H1 (cell line): Measurements from ENCODE around the gene BCAR3. TPM values are rescaled to one million over a fixed set of nuclear protein-coding genes. Genes with fewer than 3 reads are reported as not detected.

Experiments
- CTCF ChIA-PET: fragments of 300-600 bp; sonication (Branson Sonifier 250); formaldehyde crosslinking; loops from one replicate; lab custom pipeline; 2021; ENCODE audit not compliant: partially characterized antibody; lab: Charles Lee
- POLR2A ChIA-PET: fragments of 300-600 bp; sonication (Branson Sonifier 250); formaldehyde crosslinking; loops from one replicate; lab custom pipeline; 2021; ENCODE audit warnings: inconsistent platforms; ENCODE audit not compliant: partially characterized antibody; lab: Charles Lee
- DNase-seq, 2 experiments: peaks; one replicate each; pipeline versions ENCODE4 v3.0.0 to v3.0.0-alpha.2; 2010 to 2022; ENCODE audit warnings: low spot score in 2 of 2, low read depth in 1 of 2, mixed read lengths in 1 of 2
- FAIRE-seq: peaks from 2 replicates; lab custom pipeline; 2011; peaks lifted over from hg19 to GRCh38; lab: Jason Lieb, UNC
- H2AFZ ChIP-seq: 2 replicates; pipeline ENCODE4 v1.8.1; 2012; ENCODE audit warnings: low read length, inconsistent platforms
- H2AK5ac ChIP-seq: 2 replicates; pipeline ENCODE4 v1.6.1; 2013; ENCODE audit warnings: low read depth, low read length
- H2BK120ac ChIP-seq: replicated peaks from 2 replicates; pipeline ENCODE3; 2013; ENCODE audit warnings: low read depth, low read length, inconsistent platforms
- H2BK12ac ChIP-seq: 2 replicates; pipeline ENCODE4 v1.6.1; 2013; ENCODE audit warnings: low read depth, low read length
- H2BK15ac ChIP-seq: 2 replicates; pipeline ENCODE4 v1.6.1; 2013; ENCODE audit warnings: low read length
- H2BK20ac ChIP-seq: 2 replicates; pipeline ENCODE4 v1.6.1; 2013; ENCODE audit warnings: low read length
- H2BK5ac ChIP-seq: 2 replicates; pipeline ENCODE4 v1.6.1; 2013; ENCODE audit warnings: low read depth, low read length
- H3K14ac ChIP-seq: 2 replicates; pipeline ENCODE4 v1.6.1; 2013; ENCODE audit warnings: inconsistent platforms; ENCODE audit not compliant: insufficient read length
- H3K18ac ChIP-seq: 2 replicates; pipeline ENCODE4 v1.6.1; 2013; ENCODE audit warnings: low read length; ENCODE audit errors: extremely low read depth
- H3K23ac ChIP-seq: 2 replicates; pipeline ENCODE4 v1.6.1; 2013; ENCODE audit warnings: inconsistent platforms; ENCODE audit not compliant: insufficient read length
- H3K23me2 ChIP-seq: 2 replicates; pipeline ENCODE4 v1.6.1; 2013; ENCODE audit warnings: low read depth, low read length
- H3K27ac ChIP-seq: 2 replicates; pipeline ENCODE4 v1.6.1; 2011; ENCODE audit warnings: low read depth, low read length, inconsistent platforms
- H3K27me3 ChIP-seq, 4 experiments: replicated peaks in 1 of 4; 1 replicate in 1 of 4; 2 replicates in 3 of 4; pipeline versions ENCODE4 v1.6.1 to v1.8.1; 2011 to 2013; ENCODE audit warnings: low read length in 3 of 4, mild to moderate bottlenecking in 3 of 4, inconsistent platforms in 2 of 4, mixed read lengths in 2 of 4, moderate library complexity in 1 of 4; ENCODE audit not compliant: control insufficient read depth in 3 of 4, insufficient read depth in 3 of 4; ENCODE audit errors: extremely low read depth in 1 of 4
- H3K36me3 ChIP-seq, 4 experiments: 2 replicates each; pipeline versions ENCODE4 v1.6.1 to v1.8.1; 2011 to 2013; ENCODE audit warnings: mild to moderate bottlenecking in 4 of 4, low read length in 3 of 4, moderate library complexity in 2 of 4, control low read depth in 1 of 4, inconsistent platforms in 1 of 4; ENCODE audit not compliant: insufficient read depth in 4 of 4, control insufficient read depth in 2 of 4
- H3K4ac ChIP-seq: replicated peaks from 2 replicates; pipeline ENCODE3; 2013; ENCODE audit warnings: low read length, low read depth, mixed read lengths, inconsistent platforms; ENCODE audit not compliant: insufficient read length
- H3K4me1 ChIP-seq, 4 experiments: replicated peaks in 1 of 4; 1 replicate in 1 of 4; 2 replicates in 3 of 4; pipeline versions ENCODE4 v1.6.1 to v1.8.1; 2011 to 2013; ENCODE audit warnings: low read length in 3 of 4, inconsistent platforms in 2 of 4, mixed read lengths in 1 of 4; ENCODE audit not compliant: insufficient read depth in 4 of 4, control insufficient read depth in 3 of 4
- H3K4me2 ChIP-seq, 2 experiments: 2 replicates each; pipeline versions ENCODE4 v1.6.1 to v1.8.1; 2011 to 2013; ENCODE audit warnings: low read depth in 2 of 2, low read length in 2 of 2, control low read depth in 1 of 2, inconsistent platforms in 1 of 2, mild to moderate bottlenecking in 1 of 2; ENCODE audit not compliant: insufficient read depth in 1 of 2
- H3K4me3 ChIP-seq, 4 experiments: fragments of 200-600, 300-600 bp in 1 of 4; sonication (generic), shearing (Covaris generic), sonication (Bioruptor Twin) in 1 of 4; 2 replicates each; pipeline versions ENCODE4 v1.5.1 to v1.8.1; 2011 to 2016; ENCODE audit warnings: low read length in 4 of 4, low read depth in 3 of 4, control low read depth in 2 of 4, inconsistent platforms in 2 of 4, mild to moderate bottlenecking in 2 of 4, mixed read lengths in 1 of 4, moderate library complexity in 1 of 4; ENCODE audit not compliant: insufficient read depth in 2 of 4; ENCODE audit errors: extremely low read depth in 1 of 4
- H3K56ac ChIP-seq: replicated peaks from 2 replicates; pipeline ENCODE3; 2013; ENCODE audit warnings: low read depth, mild to moderate bottlenecking, mixed read lengths, low read length, inconsistent platforms; ENCODE audit not compliant: insufficient read length
- H3K79me1 ChIP-seq: 2 replicates; pipeline ENCODE4 v1.6.1; 2013; ENCODE audit warnings: low read depth, low read length, control low read depth
- H3K79me2 ChIP-seq, 2 experiments: 2 replicates each; pipeline versions ENCODE4 v1.6.1 to v1.8.1; 2012 to 2013; ENCODE audit warnings: low read length in 2 of 2, mild to moderate bottlenecking in 2 of 2, inconsistent platforms in 1 of 2; ENCODE audit not compliant: insufficient read depth in 2 of 2, control insufficient read depth in 1 of 2
- H3K9ac ChIP-seq, 4 experiments: replicated peaks in 1 of 4; 1 replicate in 1 of 4; 2 replicates in 3 of 4; pipeline versions ENCODE4 v1.6.1 to v1.8.1; 2011 to 2013; ENCODE audit warnings: low read depth in 3 of 4, low read length in 3 of 4, control low read depth in 2 of 4, mild to moderate bottlenecking in 2 of 4, moderate library complexity in 2 of 4, inconsistent platforms in 1 of 4; ENCODE audit errors: extremely low read depth in 1 of 4
- H3K9me3 ChIP-seq, 2 experiments: 2 replicates each; pipeline versions ENCODE4 v1.6.1 to v1.8.1; 2012 to 2013; ENCODE audit warnings: mild to moderate bottlenecking in 2 of 2, moderate library complexity in 2 of 2, control low read depth in 1 of 2, inconsistent platforms in 1 of 2, low read depth in 1 of 2, low read length in 1 of 2, mixed read lengths in 1 of 2; ENCODE audit not compliant: insufficient read depth in 2 of 2
- H4K20me1 ChIP-seq, 2 experiments: replicated peaks in 1 of 2; 2 replicates each; pipeline versions ENCODE3 to v1.8.1; 2011 to 2013; ENCODE audit warnings: inconsistent platforms in 2 of 2, low read length in 2 of 2, mild to moderate bottlenecking in 1 of 2; ENCODE audit not compliant: insufficient read depth in 2 of 2, control insufficient read depth in 1 of 2
- H4K5ac ChIP-seq: 2 replicates; pipeline ENCODE4 v1.6.1; 2013; ENCODE audit warnings: low read length, low read depth, mixed read lengths, inconsistent platforms; ENCODE audit not compliant: insufficient read length
- H4K8ac ChIP-seq: 2 replicates; pipeline ENCODE4 v1.8.0; 2013; ENCODE audit warnings: mild to moderate bottlenecking, moderate library complexity, low read length, inconsistent platforms; ENCODE audit not compliant: insufficient read depth; ENCODE audit errors: extremely low read depth
- H4K91ac ChIP-seq: replicated peaks from 2 replicates; pipeline ENCODE3; 2013; ENCODE audit warnings: low read length, mixed read lengths, inconsistent platforms; ENCODE audit not compliant: insufficient read length
- JUND ChIP-seq: IDR thresholded peaks from 2 replicates; pipeline ENCODE4 v1.6.1; 2011; ENCODE audit warnings: mild to moderate bottlenecking, improper control_type of control experiment, low read length
- WGBS, 2 experiments: shearing (Covaris generic) in 1 of 2; methylation state at CpG; one replicate each; pipeline versions ENCODE4 v1.1.6 to v1.1.7; 2013 to 2015; ENCODE audit warnings: low lambda C conversion rate in 2 of 2, mixed read lengths in 2 of 2, inconsistent platforms in 1 of 2, low coverage in 1 of 2, missing lambda C conversion rate in 1 of 2; ENCODE audit not compliant: insufficient replicate concordance in 2 of 2, insufficient coverage in 1 of 2, insufficient read length in 1 of 2; ENCODE audit errors: extremely low coverage in 1 of 2, missing lambda C conversion rate in 1 of 2; 5-methylcytosine and 5-hydroxymethylcytosine counted together
- polyA plus RNA-seq, 7 experiments: library from polyadenylated mRNA; depleted of rRNA in 3 of 7; stranded (reverse) in 5 of 7; unstranded in 2 of 7; fragments of >200 nt in 5 of 7; fragments of 200-250 nt in 2 of 7; gene quantifications; 1 replicate in 5 of 7; 2 replicates in 1 of 7; 4 replicates in 1 of 7; pipeline versions ENCODE4 v1.2.1 to v1.2.3, GENCODE V29; 2011 to 2013; ENCODE audit warnings: missing spikeins in 2 of 7, mixed read lengths in 2 of 7
- total RNA-seq: library from RNA; stranded (reverse); fragmentation: NEBNext Ultra II Directional; extraction: Animal tissue kit (Norgen Biotek cat#: 25700); gene quantifications from 2 replicates; pipeline ENCODE4 v1.2.1, GENCODE V29; 2021

Gene BCAR3
- total and polyA plus RNA-seq, 2 of the 8 experiments (the other 6 are each of a cell fraction or from before 2014, with no cell fraction given), result 5.6 to 9.2 TPM

GRCh38 chr1:93592551-93592949 lies 89.1 kb downstream of the BCAR3 start:
- Histone ChIP-seq H3K9me3 (no peaks in the 10 kb centered on the region), H3K4me2 (no peak overlapping the region), H2BK12ac (no peak overlapping the region), H2AK5ac (no peak overlapping the region), H2BK120ac (no peak overlapping the region), H3K4me1 (peaks cover 7 to 14% (median 8%) of the 10 kb centered on the region in 4 experiments; a peak in 6 of 7 replicates), H3K27me3 (no peaks in the 10 kb centered on the region), H2BK5ac (no peak overlapping the region; the same call in 1 of the 2 replicates), H4K20me1 (peaks cover 0 to 4% of the 10 kb centered on the region in 2 experiments), H2AFZ (no peak overlapping the region), H3K14ac (no peak overlapping the region), H3K18ac (no peak overlapping the region), H2BK20ac (no peak overlapping the region), H3K79me1 (0 out of 2 replicates have a peak, but pooled peaks cover 3% of the 10 kb centered on the region), H3K9ac (no peak overlapping the region), H3K4me3 (no peak overlapping the region), H2BK15ac (no peak overlapping the region), H4K8ac (no peak overlapping the region), H3K27ac (no peak overlapping the region), H3K23ac (no peak overlapping the region), H3K56ac (no peak overlapping the region), H3K23me2 (no peaks in the 10 kb centered on the region), H4K5ac (no peak overlapping the region), H4K91ac (no peak overlapping the region), H3K36me3 (peaks cover 0 to 4% (median 1%) of the 10 kb centered on the region in 4 experiments; a peak in 3 of 8 replicates), H3K79me2 (no peaks in the 10 kb centered on the region), H3K4ac (no peak overlapping the region)
- 97% methylated on average over 6 of the region's 6 CpGs; no CpG with 5 or more reads in 1 of the 2 experiments for WGBS, 2 experiments
- no peak for DNase-seq
- POLR2A ChIA-PET, result interaction anchor here (0.8 to 1.4 kb wide), 3 partner anchors 11 to 287 kb away, joined by 4 to 5 read pairs (median 4); partner anchors contain the start of gene DNTTIP2
- no peak for FAIRE-seq
- CTCF ChIA-PET, result interaction anchor here (0.6 to 2.3 kb wide), 10 partner anchors 17 to 288 kb away, joined by 3 to 9 read pairs (median 4); no protein-coding TSS in a partner anchor
- no peak for TF ChIP-seq JUND
